DOHH2 (cell line): ENCODE data around the gene MARVELD1.

Source experiments
- H3F3A ChIP-seq: fragments of 200-600 bp; sonication (generic), shearing (Covaris generic); 2 replicates; pipeline ENCODE4 v1.6.0; 2016; ENCODE audit warnings: antibody characterized with exemption, mild to moderate bottlenecking; ENCODE audit not compliant: control insufficient read depth, insufficient read depth
- H3K27ac ChIP-seq: fragments of 200-600 bp; sonication (generic); 2 replicates; pipeline ENCODE4 v1.5.1; 2014; ENCODE audit warnings: low read depth, mild to moderate bottlenecking, low read length, moderate library complexity
- H3K27me3 ChIP-seq: fragments of 200-600 bp; sonication (generic); 2 replicates; pipeline ENCODE4 v1.6.1; 2014; ENCODE audit warnings: mild to moderate bottlenecking, low read length, mixed read lengths; ENCODE audit not compliant: control insufficient read depth
- H3K36me3 ChIP-seq: fragments of 200-600 bp; sonication (generic); 2 replicates; pipeline ENCODE4 v1.6.1; 2014; ENCODE audit warnings: mild to moderate bottlenecking, low read length, moderate library complexity, mixed read lengths; ENCODE audit not compliant: control insufficient read depth
- H3K4me1 ChIP-seq: fragments of 200-600 bp; sonication (generic); 2 replicates; pipeline ENCODE4 v1.6.1; 2014; ENCODE audit warnings: mild to moderate bottlenecking, low read length, mixed read lengths; ENCODE audit not compliant: control insufficient read depth
- H3K4me2 ChIP-seq: fragments of 200-600 bp; sonication (generic); 2 replicates; pipeline ENCODE4 v1.6.0; 2014; ENCODE audit warnings: mild to moderate bottlenecking, low read length, moderate library complexity
- H3K4me3 ChIP-seq: fragments of 200-600 bp; sonication (generic); 2 replicates; pipeline ENCODE4 v1.5.1; 2014; ENCODE audit warnings: mild to moderate bottlenecking, low read length, mixed read lengths
- H3K79me2 ChIP-seq: fragments of 200-600 bp; sonication (generic); 2 replicates; pipeline ENCODE4 v1.6.1; 2014; ENCODE audit warnings: mild to moderate bottlenecking, low read length, mixed read lengths; ENCODE audit not compliant: control insufficient read depth
- H3K9me2 ChIP-seq: fragments of 200-600 bp; sonication (generic); replicated peaks from 2 replicates; pipeline ENCODE4 v1.6.1; 2014; ENCODE audit warnings: mild to moderate bottlenecking, low read length, mixed read lengths; ENCODE audit not compliant: control insufficient read depth
- H3K9me3 ChIP-seq: fragments of 200-600 bp; sonication (generic); 2 replicates; pipeline ENCODE4 v1.6.1; 2014; ENCODE audit warnings: antibody characterized with exemption, low read length, mixed read lengths; ENCODE audit not compliant: control insufficient read depth, insufficient read depth
- H4K20me1 ChIP-seq: fragments of 200-600 bp; sonication (generic); 2 replicates; pipeline ENCODE4 v1.6.0; 2014; ENCODE audit warnings: low read depth, mild to moderate bottlenecking, antibody characterized with exemption, low read length, moderate library complexity; ENCODE audit not compliant: control insufficient read depth, insufficient read depth
- EZH2phosphoT487 ChIP-seq: fragments of 200-600 bp; sonication (generic); IDR thresholded peaks from 2 replicates; pipeline ENCODE4 v1.6.1; 2017; ENCODE audit warnings: borderline replicate concordance, mild to moderate bottlenecking, antibody characterized with exemption, low read length, moderate library complexity, mixed read lengths
- TF ChIP-seq, protein P1 (sequence below): fragments of 200-600 bp; sonication (generic); IDR thresholded peaks from one replicate; pipeline ENCODE4 v1.5.1; 2014; ENCODE audit warnings: antibody characterized with exemption, mild to moderate bottlenecking, low read depth, low read length; ENCODE audit not compliant: poor library complexity, severe bottlenecking

Gene MARVELD1

DNA sequence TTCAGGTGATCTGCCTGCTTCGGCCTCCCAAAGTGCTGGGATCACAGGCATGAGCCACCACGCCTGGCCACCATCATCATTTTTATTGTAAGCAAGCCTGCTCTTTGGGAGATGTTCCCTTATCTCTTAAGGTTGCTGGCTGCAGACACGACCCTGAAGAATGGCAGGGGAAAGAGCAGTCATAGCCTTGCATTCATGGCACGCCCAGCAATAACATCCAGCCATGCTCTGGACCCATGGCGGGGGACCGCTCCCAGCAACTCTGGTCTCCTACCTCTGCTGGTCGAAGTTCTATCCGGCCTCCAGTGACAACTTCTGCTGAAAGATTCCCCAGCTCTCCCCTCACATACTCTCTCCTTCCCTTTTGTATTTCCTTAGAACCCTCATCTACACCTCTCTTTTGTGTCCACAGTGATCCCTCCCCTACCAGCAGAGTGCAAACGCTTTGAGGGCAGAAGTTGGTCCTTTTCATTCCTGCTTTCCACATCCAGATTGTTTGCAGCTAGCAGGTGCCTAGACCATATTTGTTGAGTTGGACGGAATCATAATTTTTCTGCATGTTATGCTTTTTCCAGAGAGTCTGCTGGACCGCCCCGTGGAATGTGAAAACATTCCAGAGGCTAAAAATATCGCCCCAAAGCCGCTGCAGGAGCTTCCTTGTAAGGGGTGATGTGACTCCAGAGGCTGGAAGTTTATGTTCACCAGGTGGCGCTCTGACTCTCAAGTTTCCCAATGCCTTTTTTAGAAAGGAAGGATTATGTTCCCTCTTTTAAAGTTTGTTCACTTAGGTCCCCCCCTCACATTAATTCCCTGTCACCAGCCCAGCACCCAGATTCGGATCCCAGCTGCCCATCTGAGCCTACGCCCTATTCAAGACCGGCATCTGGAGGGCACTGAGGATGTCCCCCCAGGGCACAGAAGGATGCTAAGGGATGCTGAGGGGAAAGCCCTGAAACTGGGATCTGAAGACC, 4.3 kb upstream of the MARVELD1 start:
- Histone ChIP-seq H3K9me2 (no peaks in the 10 kb centered on the region), H3K79me2 (no peaks in the 10 kb centered on the region), H3K4me3 (no peak overlapping the region), H3F3A (no peaks in the 10 kb centered on the region), H3K36me3 (no peaks in the 10 kb centered on the region), H3K27me3 (peaks cover 7% of the 10 kb centered on the region), H3K9me3 (no peaks in the 10 kb centered on the region), H3K4me1 (peaks cover 4% of the 10 kb centered on the region), H4K20me1 (no peaks in the 10 kb centered on the region), H3K4me2 (no peak overlapping the region), H3K27ac (no peak overlapping the region)
- no peak for TF ChIP-seq EZH2phosphoT487
- TF ChIP-seq, protein P1, sequence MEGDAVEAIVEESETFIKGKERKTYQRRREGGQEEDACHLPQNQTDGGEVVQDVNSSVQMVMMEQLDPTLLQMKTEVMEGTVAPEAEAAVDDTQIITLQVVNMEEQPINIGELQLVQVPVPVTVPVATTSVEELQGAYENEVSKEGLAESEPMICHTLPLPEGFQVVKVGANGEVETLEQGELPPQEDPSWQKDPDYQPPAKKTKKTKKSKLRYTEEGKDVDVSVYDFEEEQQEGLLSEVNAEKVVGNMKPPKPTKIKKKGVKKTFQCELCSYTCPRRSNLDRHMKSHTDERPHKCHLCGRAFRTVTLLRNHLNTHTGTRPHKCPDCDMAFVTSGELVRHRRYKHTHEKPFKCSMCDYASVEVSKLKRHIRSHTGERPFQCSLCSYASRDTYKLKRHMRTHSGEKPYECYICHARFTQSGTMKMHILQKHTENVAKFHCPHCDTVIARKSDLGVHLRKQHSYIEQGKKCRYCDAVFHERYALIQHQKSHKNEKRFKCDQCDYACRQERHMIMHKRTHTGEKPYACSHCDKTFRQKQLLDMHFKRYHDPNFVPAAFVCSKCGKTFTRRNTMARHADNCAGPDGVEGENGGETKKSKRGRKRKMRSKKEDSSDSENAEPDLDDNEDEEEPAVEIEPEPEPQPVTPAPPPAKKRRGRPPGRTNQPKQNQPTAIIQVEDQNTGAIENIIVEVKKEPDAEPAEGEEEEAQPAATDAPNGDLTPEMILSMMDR, result peak; percentile 82

DNA sequence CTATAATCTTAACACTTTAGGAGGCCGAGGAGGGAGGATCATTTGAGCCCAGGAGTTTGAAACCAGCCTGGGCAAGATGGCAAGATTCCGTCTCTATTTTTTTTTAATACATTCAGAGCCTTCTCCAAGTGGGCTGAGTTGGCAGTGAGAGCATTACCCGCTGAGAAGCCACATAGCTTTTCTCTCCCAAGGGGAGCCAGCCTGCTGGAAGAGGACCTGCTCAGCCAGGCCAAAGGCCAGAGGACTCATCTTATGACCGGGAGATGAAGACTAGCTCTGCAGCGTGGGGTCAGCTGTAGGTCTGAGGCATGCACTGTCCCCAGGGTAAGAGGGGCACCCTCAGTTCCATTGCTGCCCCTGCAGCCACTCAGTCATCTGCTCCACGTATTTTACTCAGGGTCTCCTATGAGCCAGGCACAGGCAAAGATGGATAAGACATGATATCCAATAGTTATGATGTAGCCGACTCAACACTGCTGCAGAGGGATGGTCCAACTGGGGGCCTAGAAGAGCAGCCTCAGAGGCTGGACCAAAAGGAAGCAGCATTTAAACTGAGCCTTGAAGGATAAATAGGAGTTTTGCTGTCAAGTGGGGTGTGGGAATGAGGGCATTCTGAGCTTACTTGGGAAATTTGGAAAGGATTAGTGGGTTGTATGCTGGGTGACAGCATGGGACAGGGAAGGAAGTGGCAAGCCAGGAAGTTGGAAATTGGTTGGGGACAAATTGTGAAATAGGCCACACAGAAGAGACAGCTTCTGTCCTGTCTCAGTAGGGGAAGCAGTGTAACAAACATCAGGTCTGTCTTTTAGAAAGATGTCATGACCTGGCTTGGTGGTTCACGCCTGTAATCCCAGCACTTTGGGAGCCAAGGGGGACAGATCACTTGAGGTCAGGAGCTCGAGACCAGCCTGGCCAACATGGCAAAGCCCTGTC, 1.6 kb upstream of the MARVELD1 start:
- H3K4me2 ChIP-seq, result no peak overlapping the region
- no peaks in the 10 kb centered on the region for H3K36me3 ChIP-seq

DNA sequence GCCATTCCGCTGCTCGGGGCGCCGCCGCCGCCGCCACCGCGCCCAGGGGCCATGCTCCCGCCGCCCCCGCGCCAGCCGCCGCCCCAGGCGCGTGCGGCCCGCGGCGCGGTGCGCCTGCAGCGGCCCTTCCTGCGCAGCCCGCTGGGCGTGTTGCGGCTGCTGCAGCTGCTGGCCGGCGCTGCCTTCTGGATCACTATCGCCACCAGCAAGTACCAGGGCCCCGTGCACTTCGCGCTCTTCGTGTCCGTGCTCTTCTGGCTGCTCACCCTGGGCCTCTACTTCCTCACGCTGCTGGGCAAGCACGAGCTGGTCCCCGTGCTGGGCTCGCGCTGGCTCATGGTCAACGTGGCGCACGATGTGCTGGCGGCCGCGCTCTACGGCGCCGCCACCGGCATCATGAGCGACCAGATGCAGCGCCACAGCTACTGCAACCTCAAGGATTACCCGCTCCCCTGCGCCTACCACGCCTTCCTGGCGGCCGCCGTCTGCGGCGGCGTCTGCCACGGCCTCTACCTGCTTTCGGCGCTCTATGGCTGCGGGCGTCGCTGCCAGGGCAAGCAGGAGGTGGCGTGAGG, 383 bp downstream of the MARVELD1 start:
- Histone ChIP-seq H3K4me2 (peak overlapping the region; percentile 80), H3K79me2 (no peaks in the 10 kb centered on the region; the same call in 1 of the 2 replicates), H3K27me3 (peaks cover 21% of the 10 kb centered on the region), H3K4me3 (peak overlapping the region; percentile 72), H3K4me1 (peaks cover 14% of the 10 kb centered on the region), H3K9me3 (no peaks in the 10 kb centered on the region), H4K20me1 (no peaks in the 10 kb centered on the region; the same call in 1 of the 2 replicates), H3K9me2 (no peaks in the 10 kb centered on the region), H3F3A (no peaks in the 10 kb centered on the region), H3K27ac (no peak overlapping the region; the same call in 1 of the 2 replicates), H3K36me3 (no peaks in the 10 kb centered on the region)
- no peak for TF ChIP-seq EZH2phosphoT487
- TF ChIP-seq, protein P1, result peak; percentile 40

More for the DNA sequence above, 1.6 kb upstream of the MARVELD1 start:
- TF ChIP-seq, protein P1, result no peak
- TF ChIP-seq EZH2phosphoT487, result no peak
- peaks cover 14% of the 10 kb centered on the region for H3K4me1 ChIP-seq
- H3K27me3 ChIP-seq, result peaks cover 21% of the 10 kb centered on the region
- H4K20me1 ChIP-seq, result no peaks in the 10 kb centered on the region; the same call in 1 of the 2 replicates
- no peak overlapping the region for H3K4me3 ChIP-seq
- no peaks in the 10 kb centered on the region for H3K9me3 ChIP-seq
- no peaks in the 10 kb centered on the region; the same call in 1 of the 2 replicates for H3K79me2 ChIP-seq
- no peaks in the 10 kb centered on the region for H3K9me2 ChIP-seq
- no peaks in the 10 kb centered on the region for H3F3A ChIP-seq
- H3K27ac ChIP-seq, result no peak overlapping the region
